NCI-H1436 (cell line): Measurements from ENCODE around the gene VAV2.

ENCODE experiments used
- DNase-seq: peaks from one replicate; lab custom pipeline; 2025; lab: John Stamatoyannopoulos, UW

The VAV2 gene

GRCh38 chr9:133727277-133727875 is 264.7 kb downstream of the VAV2 start:
- DNase-seq: no peak

- DNase-seq: peak; percentile 53
These were observed 265.5 kb downstream of the VAV2 start for GRCh38 chr9:133726401-133727276.

GRCh38 chr9:133725886-133726285 is 266.2 kb downstream of the VAV2 start:
- DNase-seq: no peak

- no peak for DNase-seq
These were observed 273.4 kb downstream of the VAV2 start for GRCh38 chr9:133718563-133719315.

GRCh38 chr9:133717113-133718031 is 274.8 kb downstream of the VAV2 start:
- no peak for DNase-seq

GRCh38 chr9:133716564-133717112 is 275.5 kb downstream of the VAV2 start:
- DNase-seq: no peak

- peak; percentile 75 for DNase-seq
These were observed 276.1 kb downstream of the VAV2 start for GRCh38 chr9:133715866-133716563.

- DNase-seq: no peak
These were observed 276.7 kb downstream of the VAV2 start for GRCh38 chr9:133715295-133715865.

GRCh38 chr9:133714606-133715294 is 277.4 kb downstream of the VAV2 start:
- no peak for DNase-seq

GRCh38 chr9:133713960-133714495 is 278.1 kb downstream of the VAV2 start:
- DNase-seq: no peak

- DNase-seq: no peak
These were observed 278.8 kb downstream of the VAV2 start for GRCh38 chr9:133713150-133713959.

GRCh38 chr9:133712221-133713100 is 279.7 kb downstream of the VAV2 start:
- DNase-seq: no peak
